Fibroblast of lung (primary cell): ENCODE data around the gene TCHP.

Experiments
- EZH2 ChIP-seq: IDR thresholded peaks from 2 replicates; pipeline ENCODE4 v1.5.1; 2012; ENCODE audit warnings: low read length, control low read depth, mild to moderate bottlenecking; ENCODE audit errors: missing control alignments
- TF ChIP-seq, protein P1 (sequence below), 2 donors: IDR thresholded peaks in 1 of 2; conservative IDR thresholded peaks in 1 of 2; 1 replicate in 1 of 2; 2 replicates in 1 of 2; pipeline ENCODE4 v1.5.1; 2011 to 2012; ENCODE audit warnings: low read length in 2 of 2, control low read depth in 1 of 2, inconsistent platforms in 1 of 2, low read depth in 1 of 2, mild to moderate bottlenecking in 1 of 2

DNA sequence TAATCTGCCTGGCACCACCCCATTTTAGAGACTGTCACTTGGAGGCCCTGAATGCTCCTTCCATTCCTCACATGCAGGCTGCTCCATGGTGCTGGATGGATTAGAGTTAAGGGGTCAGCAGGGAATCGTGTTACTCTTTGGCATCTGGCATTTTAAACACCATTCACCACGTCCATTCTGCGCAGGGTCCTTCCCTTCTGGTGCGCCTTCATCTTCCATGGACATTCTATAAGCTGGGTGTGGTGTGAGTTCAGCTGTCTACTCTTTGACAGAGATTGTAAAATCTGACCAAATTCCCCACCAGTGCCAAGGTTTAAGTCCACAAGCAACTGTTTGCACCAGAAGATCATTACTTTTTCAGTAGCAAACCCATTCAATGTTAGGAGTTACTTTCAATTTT lies 48.3 kb downstream of the TCHP start:
- TF ChIP-seq, protein P1, sequence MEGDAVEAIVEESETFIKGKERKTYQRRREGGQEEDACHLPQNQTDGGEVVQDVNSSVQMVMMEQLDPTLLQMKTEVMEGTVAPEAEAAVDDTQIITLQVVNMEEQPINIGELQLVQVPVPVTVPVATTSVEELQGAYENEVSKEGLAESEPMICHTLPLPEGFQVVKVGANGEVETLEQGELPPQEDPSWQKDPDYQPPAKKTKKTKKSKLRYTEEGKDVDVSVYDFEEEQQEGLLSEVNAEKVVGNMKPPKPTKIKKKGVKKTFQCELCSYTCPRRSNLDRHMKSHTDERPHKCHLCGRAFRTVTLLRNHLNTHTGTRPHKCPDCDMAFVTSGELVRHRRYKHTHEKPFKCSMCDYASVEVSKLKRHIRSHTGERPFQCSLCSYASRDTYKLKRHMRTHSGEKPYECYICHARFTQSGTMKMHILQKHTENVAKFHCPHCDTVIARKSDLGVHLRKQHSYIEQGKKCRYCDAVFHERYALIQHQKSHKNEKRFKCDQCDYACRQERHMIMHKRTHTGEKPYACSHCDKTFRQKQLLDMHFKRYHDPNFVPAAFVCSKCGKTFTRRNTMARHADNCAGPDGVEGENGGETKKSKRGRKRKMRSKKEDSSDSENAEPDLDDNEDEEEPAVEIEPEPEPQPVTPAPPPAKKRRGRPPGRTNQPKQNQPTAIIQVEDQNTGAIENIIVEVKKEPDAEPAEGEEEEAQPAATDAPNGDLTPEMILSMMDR (conservative IDR thresholded peaks at IDR 0.05 in 1 of 2, IDR thresholded peaks at IDR 0.05 in 1 of 2; ENCODE audit: low read depth in 1 of 2, low read length in 2 of 2), result no peak
- TF ChIP-seq EZH2, result no peak
